ENCODE data around the gene COL13A1. TPM values are rescaled to one million over a fixed set of nuclear protein-coding genes. Genes with fewer than 3 reads are reported as not detected.

The COL13A1 gene
- total RNA-seq, 2 experiments from 2014 or later: not detected

- no peak for DNase-seq
- Mint-ChIP-seq H3K36me3 (no peaks in the 10 kb centered on the region), H3K4me1 (ENCODE audit: low read depth) (no peaks in the 10 kb centered on the region), H3K27me3 (no peaks in the 10 kb centered on the region), H3K9me3 (no peaks in the 10 kb centered on the region), H3K27ac (no peak overlapping the region), H3K4me3 (no peak overlapping the region)
- POLR2A ChIA-PET: no interaction called here
- CTCF ChIA-PET: no interaction called here
- intact Hi-C loops (cut with micrococcal nuclease): no loop called here
Measured at GRCh38 chr10:69810675-69811397, 9.1 kb downstream of the COL13A1 start.

DNA sequence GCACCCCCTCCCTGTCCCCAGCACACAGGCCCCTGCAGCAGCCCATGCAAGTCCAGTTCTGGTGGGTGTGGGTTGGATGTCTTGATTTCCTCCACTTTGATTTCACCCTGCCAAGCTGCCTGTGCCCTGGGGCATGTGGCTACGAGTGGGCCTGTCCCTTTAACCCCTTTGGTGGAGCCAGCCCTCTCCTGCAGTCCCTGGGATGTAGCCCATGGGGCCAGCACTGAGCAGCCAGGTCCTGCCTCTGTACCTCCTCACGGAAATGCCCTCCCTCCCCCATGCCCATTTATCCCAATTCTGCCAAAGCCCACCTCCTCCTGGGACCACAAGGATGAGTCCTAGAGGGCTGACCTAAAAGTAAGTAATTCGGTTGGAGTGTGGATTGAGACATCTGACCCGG is 11.9 kb downstream of the COL13A1 start:
- intact Hi-C loops (cut with micrococcal nuclease): no loop called here
- H3K27me3 Mint-ChIP-seq: no peaks in the 10 kb centered on the region
- H3K4me3 Mint-ChIP-seq: no peak overlapping the region
- H3K9me3 Mint-ChIP-seq: no peaks in the 10 kb centered on the region
- H3K36me3 Mint-ChIP-seq: no peaks in the 10 kb centered on the region
- no peak for DNase-seq
- POLR2A ChIA-PET: no interaction called here
- CTCF ChIA-PET: interaction anchor here (0.9 kb wide), 1 partner anchor 87 kb away, joined by 3 read pairs; no protein-coding TSS in a partner anchor
- no peak overlapping the region for H3K27ac Mint-ChIP-seq
- peaks cover 4% of the 10 kb centered on the region for H3K4me1 Mint-ChIP-seq (ENCODE audit: low read depth)

- Mint-ChIP-seq H3K9me3 (no peaks in the 10 kb centered on the region), H3K27ac (no peak overlapping the region), H3K4me3 (no peak overlapping the region), H3K36me3 (no peaks in the 10 kb centered on the region), H3K27me3 (no peaks in the 10 kb centered on the region), H3K4me1 (ENCODE audit: low read depth) (peaks cover 4% of the 10 kb centered on the region)
- POLR2A ChIA-PET: no interaction called here
- intact Hi-C loops (cut with micrococcal nuclease): no loop called here
- DNase-seq: no peak
- CTCF ChIA-PET: no interaction called here
Measured at GRCh38 chr10:69814251-69814650, 12.5 kb downstream of the COL13A1 start.

DNA sequence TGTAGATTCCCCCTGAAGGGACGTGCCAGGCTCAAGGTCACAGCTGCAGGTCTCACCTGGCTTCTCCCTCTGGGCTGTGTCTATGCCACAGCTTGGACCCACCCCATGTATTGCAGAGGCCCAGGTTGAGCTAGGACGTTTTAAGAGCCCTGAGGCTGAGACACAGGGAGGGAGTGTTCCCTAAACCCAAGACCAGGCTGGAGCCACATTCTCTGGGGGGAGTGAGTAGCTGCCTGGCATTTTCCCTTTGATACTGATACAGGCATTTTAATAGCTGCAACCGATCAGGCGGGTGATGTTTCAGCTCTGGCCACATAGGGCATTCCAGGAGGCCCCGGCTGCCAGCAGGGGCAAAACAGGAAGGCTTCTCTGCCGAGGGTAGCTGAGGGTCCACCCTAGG is 13.4 kb downstream of the COL13A1 start:
- peaks cover 4% of the 10 kb centered on the region for H3K4me1 Mint-ChIP-seq (ENCODE audit: low read depth)
- H3K9me3 Mint-ChIP-seq: peaks cover 5% of the 10 kb centered on the region
- H3K36me3 Mint-ChIP-seq: no peaks in the 10 kb centered on the region
- H3K27me3 Mint-ChIP-seq: no peaks in the 10 kb centered on the region
- intact Hi-C loops (cut with micrococcal nuclease): no loop called here
- CTCF ChIA-PET: interaction anchor here (1.3 kb wide), 1 partner anchor 26 kb away, joined by 3 read pairs; no protein-coding TSS in a partner anchor
- no peak for DNase-seq
- no peak overlapping the region for H3K4me3 Mint-ChIP-seq
- no peak overlapping the region for H3K27ac Mint-ChIP-seq
- POLR2A ChIA-PET: no interaction called here

GRCh38 chr10:69816521-69816920 is 14.8 kb downstream of the COL13A1 start:
- CTCF ChIA-PET: no interaction called here
- POLR2A ChIA-PET: no interaction called here
- H3K27ac Mint-ChIP-seq: no peak overlapping the region

GRCh38 chr10:69817078-69817581 is 15.4 kb downstream of the COL13A1 start:
- POLR2A ChIA-PET: no interaction called here
- Mint-ChIP-seq H3K27ac (no peak overlapping the region), H3K4me3 (no peak overlapping the region), H3K36me3 (no peaks in the 10 kb centered on the region), H3K4me1 (ENCODE audit: low read depth) (peaks cover 4% of the 10 kb centered on the region), H3K9me3 (peaks cover 5% of the 10 kb centered on the region), H3K27me3 (no peaks in the 10 kb centered on the region)
- CTCF ChIA-PET: no interaction called here
- intact Hi-C loops (cut with micrococcal nuclease): no loop called here
- DNase-seq: no peak

More at GRCh38 chr10:69816521-69816920, 14.8 kb downstream of the COL13A1 start:
- Mint-ChIP-seq H3K27me3 (no peaks in the 10 kb centered on the region), H3K9me3 (peaks cover 5% of the 10 kb centered on the region), H3K4me3 (no peak overlapping the region), H3K4me1 (ENCODE audit: low read depth) (peaks cover 4% of the 10 kb centered on the region), H3K36me3 (no peaks in the 10 kb centered on the region)
- no peak for DNase-seq
- intact Hi-C loops (cut with micrococcal nuclease): no loop called here

- Mint-ChIP-seq H3K27ac (no peak overlapping the region), H3K9me3 (peaks cover 5% of the 10 kb centered on the region), H3K4me1 (ENCODE audit: low read depth) (peaks cover 4% of the 10 kb centered on the region), H3K36me3 (no peaks in the 10 kb centered on the region), H3K27me3 (no peaks in the 10 kb centered on the region), H3K4me3 (no peak overlapping the region)
- intact Hi-C loops (cut with micrococcal nuclease): no loop called here
- no peak for DNase-seq
- POLR2A ChIA-PET: no interaction called here
- CTCF ChIA-PET: no interaction called here
Measured at GRCh38 chr10:69818676-69819239, 17.1 kb downstream of the COL13A1 start.

- Mint-ChIP-seq H3K4me3 (no peak overlapping the region), H3K4me1 (ENCODE audit: low read depth) (peaks cover 4% of the 10 kb centered on the region), H3K36me3 (no peaks in the 10 kb centered on the region), H3K27me3 (peaks cover 3% of the 10 kb centered on the region), H3K9me3 (peaks cover 5% of the 10 kb centered on the region), H3K27ac (no peak overlapping the region)
- intact Hi-C loops (cut with micrococcal nuclease): no loop called here
- no peak for DNase-seq
- POLR2A ChIA-PET: no interaction called here
- CTCF ChIA-PET: no interaction called here
Measured at GRCh38 chr10:69819716-69820506, 18.2 kb downstream of the COL13A1 start.

DNA sequence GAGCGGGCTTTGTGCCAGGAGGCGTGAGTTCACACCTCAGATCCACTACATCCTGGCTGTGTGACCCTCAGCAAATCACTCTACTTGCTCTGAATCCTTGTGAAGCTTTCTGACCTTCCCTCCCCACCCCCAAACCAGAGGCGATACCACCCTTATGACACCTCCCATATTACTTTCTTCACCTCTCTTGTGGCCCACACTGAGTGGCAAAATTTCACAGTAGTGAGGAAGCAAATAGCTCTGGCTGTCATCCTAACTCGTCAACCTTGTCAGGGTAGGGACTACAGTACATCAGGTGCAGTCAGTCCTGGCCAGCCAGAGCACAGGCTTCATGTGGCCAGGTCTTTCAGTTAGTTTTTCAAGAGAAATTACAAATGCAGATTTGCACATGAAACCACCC is 19.1 kb downstream of the COL13A1 start:
- intact Hi-C loops (cut with micrococcal nuclease): no loop called here
- Mint-ChIP-seq H3K27me3 (peaks cover 3% of the 10 kb centered on the region), H3K27ac (no peak overlapping the region), H3K36me3 (no peaks in the 10 kb centered on the region), H3K4me1 (ENCODE audit: low read depth) (peaks cover 4% of the 10 kb centered on the region), H3K9me3 (peaks cover 5% of the 10 kb centered on the region), H3K4me3 (no peak overlapping the region)
- ChIA-PET CTCF (no interaction called here), POLR2A (no interaction called here)
- no peak for DNase-seq

DNA sequence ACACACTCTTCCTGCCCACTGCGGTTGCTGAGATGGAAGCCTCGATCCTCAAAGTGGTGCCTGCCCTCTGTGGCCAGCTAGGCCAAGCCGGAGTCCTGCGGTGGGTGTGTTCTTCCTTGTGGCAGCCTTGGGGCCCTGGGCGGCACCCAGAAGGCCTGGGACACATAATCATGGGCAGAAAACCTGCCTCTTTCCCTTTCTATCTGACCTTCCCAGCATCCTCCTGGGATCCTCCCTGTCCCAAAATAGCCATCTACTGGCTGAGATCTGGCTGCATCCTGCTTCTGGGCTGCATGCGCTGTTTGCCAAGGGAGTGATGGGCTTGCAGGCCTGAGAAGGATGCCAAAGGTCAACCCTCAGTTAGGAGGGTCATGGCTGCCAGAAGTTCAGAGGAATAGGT is 23.9 kb downstream of the COL13A1 start:
- Mint-ChIP-seq H3K4me1 (ENCODE audit: low read depth) (no peaks in the 10 kb centered on the region), H3K27ac (no peak overlapping the region), H3K9me3 (no peaks in the 10 kb centered on the region), H3K4me3 (no peak overlapping the region), H3K36me3 (no peaks in the 10 kb centered on the region), H3K27me3 (peaks cover 18% of the 10 kb centered on the region)
- no peak for DNase-seq
- intact Hi-C loops (cut with micrococcal nuclease): no loop called here
- POLR2A ChIA-PET: no interaction called here
- CTCF ChIA-PET: no interaction called here

DNA sequence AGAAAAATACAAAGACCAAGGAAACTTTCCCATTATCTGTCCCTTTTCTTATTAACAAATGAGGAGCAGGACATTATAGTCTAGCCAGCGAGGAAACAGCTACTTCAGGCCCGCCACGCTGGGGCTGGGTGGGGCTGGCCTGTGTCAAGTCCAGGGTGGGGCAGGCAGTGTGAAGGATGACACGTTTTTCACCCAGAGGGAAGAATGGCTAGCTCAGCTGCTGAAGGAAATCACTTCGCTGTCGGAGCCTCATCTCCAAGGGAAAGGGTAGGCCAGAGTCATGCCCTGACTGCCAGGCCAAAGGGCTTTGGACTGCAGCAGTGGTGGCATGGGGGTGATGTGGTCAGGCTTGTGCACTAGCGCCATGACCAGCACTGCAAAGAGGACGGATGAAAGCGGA is 24.4 kb downstream of the COL13A1 start:
- Mint-ChIP-seq H3K9me3 (no peaks in the 10 kb centered on the region), H3K27ac (no peak overlapping the region), H3K4me3 (no peak overlapping the region), H3K4me1 (ENCODE audit: low read depth) (no peaks in the 10 kb centered on the region), H3K27me3 (peaks cover 18% of the 10 kb centered on the region), H3K36me3 (no peaks in the 10 kb centered on the region)
- no peak for DNase-seq
- CTCF ChIA-PET: no interaction called here
- POLR2A ChIA-PET: no interaction called here
- intact Hi-C loops (cut with micrococcal nuclease): no loop called here

- POLR2A ChIA-PET: no interaction called here
- Mint-ChIP-seq H3K27me3 (peaks cover 18% of the 10 kb centered on the region), H3K4me3 (no peak overlapping the region), H3K27ac (no peak overlapping the region), H3K36me3 (no peaks in the 10 kb centered on the region), H3K4me1 (ENCODE audit: low read depth) (no peaks in the 10 kb centered on the region), H3K9me3 (no peaks in the 10 kb centered on the region)
- CTCF ChIA-PET: interaction anchor here (0.9 kb wide), 1 partner anchor 88 kb away, joined by 3 read pairs; no protein-coding TSS in a partner anchor
- no peak for DNase-seq
- intact Hi-C loops (cut with micrococcal nuclease): no loop called here
Measured at GRCh38 chr10:69826789-69827554, 25.3 kb downstream of the COL13A1 start.

Data from activated CD4-positive, alpha-beta memory T cell treated with anti-CD3 and anti-CD28 coated beads for 36 hours (primary cell).